Gastroesophageal sphincter (tissue), 3 donors: ENCODE results near the gene MMP11.

ENCODE experiments used
- CTCF ChIP-seq, 4 experiments: fragments of 200-600 bp in 2 of 4; fragments of 450-650 bp in 2 of 4; sonication (generic) in 1 of 4; IDR thresholded peaks; one replicate each; pipeline ENCODE4 v1.5.1; 2017 to 2019; ENCODE audit warnings: antibody characterized with exemption in 4 of 4, mild to moderate bottlenecking in 2 of 4, moderate library complexity in 2 of 4
- EP300 ChIP-seq: sonication (generic); formaldehyde crosslinking; IDR thresholded peaks from one replicate; pipeline ENCODE4 v1.6.1; 2017; ENCODE audit warnings: antibody characterized with exemption, mild to moderate bottlenecking
- POLR2AphosphoS5 ChIP-seq: sonication (generic); formaldehyde crosslinking; IDR thresholded peaks from one replicate; pipeline ENCODE4 v1.6.1; 2017; ENCODE audit warnings: antibody characterized with exemption

GRCh38 chr22:23777776-23778576 is 5.3 kb downstream of the MMP11 start:
- TF ChIP-seq EP300 (no peak), POLR2AphosphoS5 (no peak), CTCF (IDR thresholded peaks at IDR 0.05) (no peak)
